GM18502 (cell line): Measurements from ENCODE around the gene FOXF2.

Experiments used
- ATAC-seq: cut with Tn5 transposase; IDR thresholded peaks from one replicate; pipeline ENCODE4 v1.9.1; 2021; ENCODE audit warnings: mild to moderate bottlenecking; ENCODE audit not compliant: unreplicated experiment, poor library complexity

FOXF2 gene

DNA sequence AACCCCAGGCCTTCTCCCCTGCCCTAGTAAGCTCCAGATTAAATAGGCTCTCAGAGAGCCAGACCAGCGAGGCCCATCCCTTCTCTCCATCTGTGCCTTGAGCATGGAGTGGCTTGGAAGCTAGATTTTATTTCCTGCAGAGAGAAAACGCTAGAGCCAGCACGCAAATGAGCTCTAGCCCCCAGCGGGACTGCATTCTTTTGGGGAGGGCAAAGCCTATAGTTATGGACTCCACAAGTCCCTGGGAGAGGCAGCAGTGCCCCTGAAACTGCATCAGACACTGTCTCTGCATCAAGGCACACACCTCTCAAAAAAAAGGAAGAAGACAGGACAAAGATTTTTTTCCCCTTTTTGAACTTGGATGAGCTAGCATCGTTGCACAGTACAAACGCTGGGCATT lies 15.8 kb downstream of the FOXF2 start:
- ATAC-seq: no peak

DNA sequence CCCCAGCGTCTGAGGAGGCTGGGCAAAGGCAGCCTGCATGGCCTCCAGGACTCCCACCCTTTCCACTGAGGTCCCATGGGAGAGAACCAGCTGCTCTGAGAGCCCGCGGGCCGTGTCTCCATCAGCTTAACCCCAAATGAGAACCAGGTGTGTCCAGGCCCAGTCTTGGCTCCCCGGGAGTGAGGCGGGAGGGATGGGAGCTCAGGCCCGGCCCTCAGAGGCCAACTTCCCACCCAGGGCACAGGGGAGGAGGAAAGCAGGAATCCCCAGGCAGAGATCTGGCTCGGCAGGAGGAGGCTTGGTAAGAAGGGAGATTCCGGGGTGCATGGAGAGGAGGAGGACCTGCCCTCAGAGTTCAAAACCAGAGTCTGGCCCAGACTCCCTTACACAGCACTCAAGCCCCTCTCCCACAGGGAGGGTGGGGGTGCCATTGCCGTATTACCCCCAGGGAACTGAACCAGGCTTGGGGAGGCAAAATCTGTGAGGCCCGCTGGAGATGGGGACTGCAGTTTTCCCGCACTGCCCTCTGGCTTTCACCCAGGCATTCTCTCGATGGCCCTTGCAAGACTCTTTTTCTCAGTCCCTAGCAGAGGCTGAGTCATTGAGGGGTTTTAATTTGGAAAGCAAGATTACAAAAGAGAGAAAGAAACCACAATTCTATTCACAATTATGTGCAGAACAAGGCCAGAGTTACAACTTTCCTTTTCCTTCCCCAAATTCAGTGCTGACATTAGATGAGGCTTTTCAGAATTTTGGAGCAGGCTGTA lies 17.1 kb downstream of the FOXF2 start:
- ATAC-seq: no peak

DNA sequence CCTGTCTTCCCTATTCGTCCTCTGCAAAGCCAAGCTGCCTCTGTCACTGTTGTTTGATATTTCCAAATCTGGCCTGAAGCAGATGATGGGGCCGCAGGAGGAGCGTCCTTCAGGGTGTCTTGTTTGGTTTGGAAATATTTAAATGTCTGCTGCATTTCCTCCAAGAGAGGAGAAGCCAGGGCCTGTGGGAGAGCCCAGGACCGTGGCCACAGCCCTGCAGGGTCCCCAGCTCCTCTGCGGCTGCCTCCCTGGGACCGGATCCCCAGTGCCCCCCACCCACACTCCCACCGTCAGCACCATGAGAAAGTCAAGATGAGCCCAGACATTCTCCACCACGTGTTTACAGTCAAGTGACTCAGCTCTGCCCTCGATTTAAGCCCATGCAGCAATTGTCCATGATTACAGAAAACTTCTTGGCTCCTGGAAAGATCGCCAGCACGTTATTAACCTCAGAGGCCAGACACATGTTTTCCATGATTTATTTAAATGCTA lies 18.2 kb downstream of the FOXF2 start:
- no peak for ATAC-seq

DNA sequence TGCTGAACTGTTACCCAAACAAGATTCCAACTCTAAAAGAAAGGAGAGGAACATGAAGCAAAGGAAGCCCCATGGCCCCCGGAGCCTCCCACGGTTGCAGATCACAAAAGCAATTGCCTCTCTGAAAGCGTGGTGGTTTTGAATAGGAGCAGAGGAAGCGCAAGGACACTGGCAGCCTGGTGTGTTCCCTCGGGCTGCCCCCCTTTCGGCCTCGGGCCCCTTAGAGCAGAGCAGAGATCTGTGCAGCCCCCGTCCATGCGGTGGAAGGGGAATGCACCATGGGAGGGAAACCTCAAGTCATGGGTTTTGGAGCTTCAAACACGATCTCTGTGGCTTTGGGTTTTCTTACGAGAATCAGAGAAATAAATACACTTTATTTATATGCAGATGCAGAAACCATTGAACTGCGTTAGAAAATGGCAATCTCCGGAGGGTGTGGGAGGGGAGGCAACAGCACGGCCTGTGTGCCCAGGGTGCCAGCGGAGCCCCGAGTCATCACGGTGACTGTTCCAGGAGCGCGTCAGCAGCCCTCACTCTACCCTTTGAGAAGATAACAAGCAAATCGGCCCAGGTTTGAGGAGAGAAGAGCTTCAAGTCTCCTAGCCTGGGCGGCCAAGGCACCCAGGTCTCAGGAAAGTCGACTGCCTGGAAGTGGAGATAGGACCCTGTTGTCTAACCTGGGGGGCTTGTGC lies 20.5 kb downstream of the FOXF2 start:
- no peak for ATAC-seq

DNA sequence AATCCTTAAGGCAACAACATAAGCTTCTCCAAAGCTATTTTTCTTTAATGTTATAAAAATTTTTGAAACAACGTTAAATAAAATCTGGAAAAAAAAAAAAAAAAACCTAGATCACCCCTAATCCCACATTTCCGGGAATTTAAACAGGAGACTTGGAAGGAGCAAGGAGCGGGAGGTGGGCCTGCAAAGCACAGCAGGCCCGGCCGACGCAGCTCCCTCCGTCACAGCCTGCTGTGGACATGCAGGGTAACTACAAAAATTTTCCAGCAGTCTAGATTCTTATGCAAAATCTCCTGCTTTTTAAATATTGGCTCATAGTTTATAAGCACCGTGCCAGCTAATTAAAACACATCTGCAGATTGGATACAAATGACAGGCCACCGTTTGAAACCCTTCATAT lies 23.5 kb downstream of the FOXF2 start:
- ATAC-seq: no peak

DNA sequence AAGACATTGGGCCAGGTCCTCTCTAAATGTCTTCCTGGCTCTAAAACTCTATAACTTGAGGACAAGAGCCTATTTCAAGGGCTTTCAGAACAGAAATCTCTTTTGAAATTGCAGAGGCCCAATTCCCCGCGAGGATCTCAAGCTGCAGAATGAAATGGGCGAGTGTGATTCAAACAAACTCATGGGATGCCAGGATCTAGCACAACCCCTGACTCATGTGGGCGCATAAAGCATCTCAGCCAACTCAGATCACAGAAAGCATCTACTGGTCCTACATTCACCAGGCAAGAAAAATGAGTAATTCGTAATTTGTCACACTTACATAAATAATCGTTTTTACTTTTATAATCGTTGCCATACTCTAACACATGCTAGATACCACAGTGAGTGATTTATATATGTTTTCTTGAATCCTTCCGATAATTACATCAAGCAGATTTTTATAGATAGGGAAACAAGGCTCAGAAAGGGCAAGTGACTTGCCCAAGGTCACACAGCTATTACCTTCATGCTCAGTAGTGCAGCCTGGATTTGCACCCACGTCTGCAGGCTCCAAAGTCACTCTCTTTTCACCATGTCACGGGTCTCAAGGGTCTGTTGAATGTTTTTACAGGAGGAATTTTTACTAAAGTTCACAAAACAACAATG lies 26.2 kb downstream of the FOXF2 start:
- no peak for ATAC-seq

DNA sequence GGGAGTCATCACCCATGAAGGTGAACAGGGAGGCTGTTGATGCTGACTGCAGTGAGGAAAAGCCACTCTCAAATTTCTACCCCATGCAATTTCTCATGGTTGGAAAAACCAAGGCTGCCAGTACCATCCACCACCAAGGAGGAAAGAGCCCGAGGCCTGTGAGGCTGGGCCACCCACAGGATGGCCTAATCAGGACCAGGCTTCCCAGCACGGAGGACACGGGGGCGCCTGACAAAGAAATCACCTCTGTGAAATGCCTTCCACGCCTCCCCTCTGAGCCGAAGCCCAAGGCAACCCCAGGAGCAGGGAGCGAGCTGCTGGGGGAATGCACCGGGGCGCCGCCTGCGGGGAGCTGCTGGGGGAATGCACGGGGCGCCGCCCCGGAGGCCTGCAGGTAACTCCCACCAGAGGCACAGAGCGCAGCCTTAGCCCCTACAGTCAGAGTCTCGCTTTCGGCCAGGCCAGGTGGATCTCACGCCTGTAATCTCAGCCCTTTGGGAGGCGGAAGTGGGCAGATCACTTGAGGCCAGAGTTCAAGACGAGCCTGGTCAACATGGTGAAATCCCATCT lies 26.9 kb downstream of the FOXF2 start:
- ATAC-seq: no peak

DNA sequence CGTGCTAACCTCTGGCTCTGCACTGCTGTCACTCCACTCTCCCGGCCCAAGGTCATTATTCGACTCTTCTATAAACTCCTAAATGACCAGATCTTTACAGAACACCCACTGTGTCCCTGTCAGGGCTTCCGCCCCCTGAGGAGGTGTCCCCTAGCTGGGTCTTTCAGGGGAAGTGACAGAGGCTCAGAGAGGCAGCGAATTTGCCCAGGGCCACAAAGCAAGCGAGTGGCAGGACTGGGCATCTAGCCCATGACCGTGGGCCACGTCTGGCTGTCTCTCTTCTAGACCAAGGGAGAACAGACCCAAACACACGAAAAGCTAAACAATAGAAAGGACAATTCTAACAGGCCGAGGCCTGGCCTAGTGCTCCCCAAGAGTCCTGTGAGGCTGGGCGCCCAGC lies 27.4 kb downstream of the FOXF2 start:
- ATAC-seq: no peak

DNA sequence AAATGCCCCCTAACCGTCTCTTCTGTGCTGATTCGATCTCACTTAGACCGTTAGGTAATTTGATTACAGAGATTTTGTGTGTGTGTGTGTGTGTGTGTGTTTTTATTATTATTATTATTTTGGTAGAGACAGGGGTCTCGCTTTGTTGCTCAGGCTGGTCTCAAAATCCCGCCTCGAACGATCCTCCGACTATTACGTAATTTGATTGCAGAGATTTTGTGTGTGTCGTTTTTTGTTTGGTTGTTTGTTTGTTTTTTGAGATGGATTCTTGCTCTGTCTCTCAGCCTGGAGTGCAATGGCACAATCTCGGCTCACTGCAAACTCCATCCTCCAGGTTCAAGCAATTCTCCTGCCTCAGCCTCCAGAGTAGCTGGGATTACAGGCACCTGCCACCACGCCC lies 28.3 kb downstream of the FOXF2 start:
- ATAC-seq: no peak

DNA sequence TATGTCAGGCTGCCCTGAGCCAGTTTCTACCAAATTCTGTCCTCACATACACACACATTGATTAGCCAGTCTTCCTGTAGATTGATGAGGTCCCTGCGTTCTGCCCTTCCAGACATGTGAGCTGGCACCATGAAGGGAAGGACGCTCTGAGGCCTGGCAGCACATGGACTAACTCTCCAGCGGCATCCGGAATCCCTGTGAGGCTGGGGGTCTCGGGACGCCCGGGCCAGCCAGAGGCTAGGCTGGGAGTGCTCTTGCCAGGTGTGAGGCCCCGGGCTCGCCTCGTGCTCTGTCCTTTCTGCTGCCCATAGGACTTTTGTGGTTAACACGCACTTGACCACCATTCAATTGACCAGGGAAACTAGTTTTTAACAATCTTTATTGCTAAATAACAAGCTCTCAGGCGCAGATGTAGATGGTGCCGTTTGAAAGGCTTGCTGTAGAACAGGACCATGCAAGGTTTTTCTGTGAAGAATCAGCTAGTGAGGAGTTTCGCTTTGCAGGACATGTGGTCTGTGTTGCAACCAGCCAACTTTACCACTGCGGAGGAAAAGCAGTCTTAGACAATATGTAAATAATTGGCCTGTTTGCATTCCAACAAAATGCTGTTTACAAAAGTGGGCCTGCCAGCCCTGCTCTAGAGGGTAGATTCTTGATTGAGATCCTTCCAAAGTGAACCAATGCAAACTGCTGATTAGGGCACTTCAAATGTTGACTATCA lies 29.3 kb downstream of the FOXF2 start:
- ATAC-seq: no peak

DNA sequence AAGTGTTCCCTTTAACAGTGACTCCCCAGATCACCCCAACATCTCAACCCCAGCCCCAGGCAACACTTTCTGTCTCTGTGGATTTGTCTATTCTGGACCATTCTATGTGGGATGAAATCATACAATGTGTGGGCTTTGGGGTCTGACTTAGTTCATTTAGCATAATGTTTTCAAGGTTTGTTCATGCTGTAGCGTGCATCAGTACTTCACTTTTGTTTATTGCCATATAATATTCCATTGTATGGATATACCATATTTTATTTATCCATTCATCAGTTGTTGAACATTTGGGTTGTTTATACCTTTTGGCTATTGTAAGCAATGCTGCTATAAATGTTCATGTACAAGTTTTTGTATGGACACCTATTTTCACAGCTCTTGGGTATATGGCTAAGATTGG lies 31.0 kb downstream of the FOXF2 start:
- ATAC-seq: no peak

DNA sequence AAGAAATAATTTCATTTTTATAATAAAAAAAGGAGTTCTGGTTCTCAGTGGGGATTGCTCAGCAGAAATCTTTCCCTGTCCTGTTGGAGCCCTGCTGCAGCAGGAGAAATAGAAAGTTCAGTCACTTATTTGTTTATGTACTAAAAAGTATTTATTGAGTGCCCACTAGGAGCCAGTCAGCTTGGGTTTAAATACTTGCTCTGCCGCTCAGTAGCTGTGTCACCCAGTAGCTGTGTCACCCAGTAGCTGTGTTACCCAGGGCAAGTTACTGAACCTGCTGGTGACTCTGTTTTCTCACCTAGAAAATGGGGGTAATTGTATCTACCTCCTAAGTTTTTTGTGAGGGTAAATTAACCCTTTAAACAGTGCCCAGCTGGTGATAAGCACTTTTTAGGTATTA lies 32.9 kb downstream of the FOXF2 start:
- ATAC-seq: no peak

DNA sequence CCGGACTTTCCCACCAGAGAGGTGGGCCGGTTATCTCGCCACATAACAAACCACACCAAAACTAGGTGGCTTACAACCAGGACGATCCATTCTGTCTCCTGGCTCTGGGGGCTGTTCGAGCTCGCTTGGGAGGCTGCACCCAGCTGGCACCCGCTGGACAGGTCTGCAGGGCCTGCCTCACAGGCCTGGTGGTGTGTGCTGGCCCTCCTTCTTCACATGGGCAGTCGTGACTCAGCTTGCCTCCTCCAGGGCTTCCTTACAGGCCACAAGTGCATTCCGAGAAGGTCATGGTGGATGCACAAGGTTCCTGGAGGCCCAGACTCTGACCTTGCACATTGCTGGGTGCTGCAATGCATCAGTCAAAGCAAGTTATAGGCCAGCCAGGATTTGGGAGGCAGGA lies 34.2 kb downstream of the FOXF2 start:
- no peak for ATAC-seq

DNA sequence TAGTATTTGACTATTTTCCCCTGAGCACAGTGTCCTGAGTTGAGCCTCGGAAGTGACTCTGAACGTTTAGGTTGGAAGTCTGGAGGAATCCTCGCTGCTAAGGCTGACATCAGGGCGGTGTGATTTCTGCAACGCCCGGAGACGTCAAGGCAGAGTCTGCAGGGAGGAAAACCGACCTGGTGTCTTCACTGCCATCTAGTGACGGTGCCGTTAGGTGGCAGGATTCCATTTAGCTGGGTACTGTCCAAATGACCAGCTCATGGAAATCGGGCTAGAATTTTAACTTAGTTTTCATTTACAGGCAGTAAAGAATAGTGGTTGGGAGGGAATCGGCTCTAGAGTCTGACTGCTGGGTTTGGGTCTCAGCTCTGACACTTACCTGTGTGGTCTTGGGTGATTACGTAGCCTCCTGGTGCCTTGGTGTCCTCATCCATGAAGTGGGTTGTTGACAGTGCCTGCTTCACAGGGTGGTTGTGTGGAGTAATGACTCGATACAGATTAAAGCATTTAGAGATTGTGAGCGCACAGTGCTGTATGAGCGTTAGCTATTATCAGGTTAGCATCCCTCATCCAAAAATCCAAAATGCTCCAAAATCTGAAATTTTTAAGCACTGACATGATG lies 35.0 kb downstream of the FOXF2 start:
- no peak for ATAC-seq

DNA sequence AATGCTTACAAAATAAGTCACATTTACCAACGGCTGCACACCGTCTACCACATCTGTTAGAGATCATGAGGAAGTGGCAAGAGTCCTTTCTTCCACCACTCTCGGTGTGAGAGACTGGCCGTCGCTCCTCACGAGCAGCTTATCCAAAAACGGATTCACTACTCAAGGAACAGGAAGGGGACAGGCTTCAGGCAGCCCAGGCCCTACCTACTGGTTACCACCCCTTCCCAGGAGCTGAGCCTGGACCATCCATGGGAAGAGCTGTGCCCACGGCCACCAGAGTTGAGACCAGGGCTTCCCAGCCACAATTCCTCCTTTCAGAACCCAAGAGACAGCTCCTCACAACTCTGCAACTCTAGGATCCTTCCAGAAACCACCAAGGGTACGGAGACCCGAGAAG lies 37.0 kb downstream of the FOXF2 start:
- ATAC-seq: no peak

DNA sequence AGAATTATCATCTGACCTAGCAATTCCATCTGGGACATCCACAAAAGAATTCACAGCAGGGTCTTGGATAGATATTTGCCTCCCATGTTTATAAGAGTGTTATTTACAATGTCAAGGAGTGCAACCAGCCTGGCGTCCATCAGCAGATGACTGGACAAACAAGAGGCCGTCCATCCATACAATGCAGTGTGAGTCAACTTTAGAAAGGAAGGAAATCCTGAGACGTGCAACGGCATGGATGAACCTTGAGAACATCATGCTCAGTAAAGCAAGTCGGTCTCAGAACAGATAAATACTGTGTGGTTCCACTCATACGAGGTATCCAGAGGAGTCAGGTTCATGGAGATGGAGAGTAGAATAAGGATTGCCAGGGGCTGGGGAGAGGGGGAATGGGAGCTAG lies 46.4 kb downstream of the FOXF2 start:
- ATAC-seq: no peak

DNA sequence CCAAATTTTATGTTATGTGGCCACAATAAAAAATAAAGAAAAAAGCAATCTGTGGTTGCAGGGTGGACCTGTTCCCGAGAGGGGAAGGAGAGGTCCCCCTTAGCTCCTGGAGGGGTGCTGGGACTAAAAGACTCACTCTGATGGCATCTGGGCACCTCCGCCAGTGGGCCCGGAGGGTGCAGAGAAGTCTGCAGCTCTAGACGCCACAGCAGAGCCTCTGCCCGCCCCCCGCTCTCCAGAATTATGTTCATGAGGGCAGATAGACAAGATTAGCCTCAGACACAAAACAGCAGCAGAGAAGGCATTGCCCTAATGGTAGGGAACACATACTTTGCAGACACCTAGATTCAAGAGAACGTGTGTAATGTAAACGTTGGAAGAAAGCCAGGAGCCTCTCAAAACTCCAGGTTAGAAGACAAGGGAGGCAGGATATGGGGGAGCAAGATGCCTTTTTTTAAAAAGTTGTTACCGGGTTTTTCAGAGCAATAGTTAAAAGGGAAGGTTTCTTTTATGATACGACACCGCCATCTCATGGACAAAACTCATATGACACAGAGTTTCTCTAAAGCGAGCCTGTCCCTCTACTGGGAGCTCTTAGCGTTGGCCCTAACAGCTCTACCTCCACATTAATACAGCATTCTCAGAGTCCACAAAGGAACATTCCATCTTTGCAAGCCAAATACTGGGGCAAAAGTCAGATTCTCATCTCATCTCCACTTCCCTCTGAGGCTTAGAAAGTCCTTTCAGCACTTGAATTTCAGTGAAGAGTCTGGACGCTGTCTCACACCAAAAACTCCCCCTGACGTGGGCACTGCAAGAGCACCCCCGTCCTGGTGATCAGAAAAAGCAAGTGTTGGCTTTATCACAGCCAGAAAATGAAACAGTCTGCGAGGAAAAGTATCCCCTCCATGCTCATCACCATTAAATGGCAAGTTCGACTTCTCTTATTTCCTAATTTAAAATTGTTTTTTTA lies 47.2 kb downstream of the FOXF2 start:
- ATAC-seq: no peak

DNA sequence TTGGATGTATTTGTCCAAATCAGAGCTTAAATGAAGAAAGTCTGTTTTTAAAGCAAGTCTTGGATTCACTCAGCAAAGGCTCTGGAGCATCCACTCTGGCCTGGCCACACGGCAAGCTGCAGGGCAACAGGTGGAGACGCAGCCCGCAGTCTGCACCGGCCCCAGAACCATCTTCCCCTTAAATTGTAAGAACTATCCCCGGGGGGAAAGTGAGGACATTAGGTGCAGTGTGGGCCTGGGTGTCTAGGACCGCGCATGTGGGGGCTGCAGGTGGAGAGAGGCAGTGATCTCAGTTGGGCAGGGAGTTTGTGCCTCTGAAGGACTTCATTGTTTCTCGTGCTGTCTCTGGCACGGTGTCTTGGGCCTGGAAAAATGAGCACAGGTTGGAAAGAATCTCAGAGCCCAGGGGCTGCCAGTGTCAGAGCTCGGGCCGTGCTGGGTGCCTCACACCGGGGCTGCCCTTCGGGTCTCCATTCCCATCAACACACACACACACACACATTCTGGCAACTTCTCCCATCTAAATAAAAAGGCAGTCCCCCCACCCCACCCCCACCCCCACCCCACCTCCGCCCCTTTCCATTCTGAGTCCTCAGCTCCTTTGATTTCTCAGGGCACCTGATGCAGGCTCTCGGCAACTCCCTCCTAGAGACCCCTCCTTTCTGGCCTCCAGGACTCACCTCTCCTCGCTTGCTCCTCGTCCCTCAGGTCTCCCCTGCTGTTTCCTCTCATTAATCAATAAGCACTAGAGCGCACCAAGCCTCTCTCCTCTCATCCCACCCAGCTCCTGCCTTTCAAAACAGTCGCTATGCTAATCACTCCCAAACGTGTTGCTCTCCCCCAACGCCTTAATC lies 48.4 kb downstream of the FOXF2 start:
- no peak for ATAC-seq
